H1 (cell line): ENCODE measurements around the gene TSHZ2. TPM values are rescaled to one million over a fixed set of nuclear protein-coding genes. Genes with fewer than 3 reads are reported as not detected.

Experiments
- CTCF ChIA-PET: fragments of 300-600 bp; sonication (Branson Sonifier 250); formaldehyde crosslinking; loops from one replicate; lab custom pipeline; 2021; ENCODE audit not compliant: partially characterized antibody; lab: Charles Lee
- POLR2A ChIA-PET: fragments of 300-600 bp; sonication (Branson Sonifier 250); formaldehyde crosslinking; loops from one replicate; lab custom pipeline; 2021; ENCODE audit warnings: inconsistent platforms; ENCODE audit not compliant: partially characterized antibody; lab: Charles Lee
- DNase-seq, 2 experiments: peaks; one replicate each; pipeline versions ENCODE4 v3.0.0 to v3.0.0-alpha.2; 2010 to 2022; ENCODE audit warnings: low spot score in 2 of 2, low read depth in 1 of 2, mixed read lengths in 1 of 2
- FAIRE-seq: peaks from 2 replicates; lab custom pipeline; 2011; peaks lifted over from hg19 to GRCh38; lab: Jason Lieb, UNC
- H2AFZ ChIP-seq: 2 replicates; pipeline ENCODE4 v1.8.1; 2012; ENCODE audit warnings: low read length, inconsistent platforms
- H2AK5ac ChIP-seq: 2 replicates; pipeline ENCODE4 v1.6.1; 2013; ENCODE audit warnings: low read depth, low read length
- H2BK120ac ChIP-seq: replicated peaks from 2 replicates; pipeline ENCODE3; 2013; ENCODE audit warnings: low read depth, low read length, inconsistent platforms
- H2BK12ac ChIP-seq: 2 replicates; pipeline ENCODE4 v1.6.1; 2013; ENCODE audit warnings: low read depth, low read length
- H2BK15ac ChIP-seq: 2 replicates; pipeline ENCODE4 v1.6.1; 2013; ENCODE audit warnings: low read length
- H2BK20ac ChIP-seq: 2 replicates; pipeline ENCODE4 v1.6.1; 2013; ENCODE audit warnings: low read length
- H2BK5ac ChIP-seq: 2 replicates; pipeline ENCODE4 v1.6.1; 2013; ENCODE audit warnings: low read depth, low read length
- H3K14ac ChIP-seq: 2 replicates; pipeline ENCODE4 v1.6.1; 2013; ENCODE audit warnings: inconsistent platforms; ENCODE audit not compliant: insufficient read length
- H3K18ac ChIP-seq: 2 replicates; pipeline ENCODE4 v1.6.1; 2013; ENCODE audit warnings: low read length; ENCODE audit errors: extremely low read depth
- H3K23ac ChIP-seq: 2 replicates; pipeline ENCODE4 v1.6.1; 2013; ENCODE audit warnings: inconsistent platforms; ENCODE audit not compliant: insufficient read length
- H3K23me2 ChIP-seq: 2 replicates; pipeline ENCODE4 v1.6.1; 2013; ENCODE audit warnings: low read depth, low read length
- H3K27ac ChIP-seq: 2 replicates; pipeline ENCODE4 v1.6.1; 2011; ENCODE audit warnings: low read depth, low read length, inconsistent platforms
- H3K27me3 ChIP-seq, 4 experiments: replicated peaks in 1 of 4; 1 replicate in 1 of 4; 2 replicates in 3 of 4; pipeline versions ENCODE4 v1.6.1 to v1.8.1; 2011 to 2013; ENCODE audit warnings: low read length in 3 of 4, mild to moderate bottlenecking in 3 of 4, inconsistent platforms in 2 of 4, mixed read lengths in 2 of 4, moderate library complexity in 1 of 4; ENCODE audit not compliant: control insufficient read depth in 3 of 4, insufficient read depth in 3 of 4; ENCODE audit errors: extremely low read depth in 1 of 4
- H3K36me3 ChIP-seq, 4 experiments: 2 replicates each; pipeline versions ENCODE4 v1.6.1 to v1.8.1; 2011 to 2013; ENCODE audit warnings: mild to moderate bottlenecking in 4 of 4, low read length in 3 of 4, moderate library complexity in 2 of 4, control low read depth in 1 of 4, inconsistent platforms in 1 of 4; ENCODE audit not compliant: insufficient read depth in 4 of 4, control insufficient read depth in 2 of 4
- H3K4ac ChIP-seq: replicated peaks from 2 replicates; pipeline ENCODE3; 2013; ENCODE audit warnings: low read length, low read depth, mixed read lengths, inconsistent platforms; ENCODE audit not compliant: insufficient read length
- H3K4me1 ChIP-seq, 4 experiments: replicated peaks in 1 of 4; 1 replicate in 1 of 4; 2 replicates in 3 of 4; pipeline versions ENCODE4 v1.6.1 to v1.8.1; 2011 to 2013; ENCODE audit warnings: low read length in 3 of 4, inconsistent platforms in 2 of 4, mixed read lengths in 1 of 4; ENCODE audit not compliant: insufficient read depth in 4 of 4, control insufficient read depth in 3 of 4
- H3K4me2 ChIP-seq, 2 experiments: 2 replicates each; pipeline versions ENCODE4 v1.6.1 to v1.8.1; 2011 to 2013; ENCODE audit warnings: low read depth in 2 of 2, low read length in 2 of 2, control low read depth in 1 of 2, inconsistent platforms in 1 of 2, mild to moderate bottlenecking in 1 of 2; ENCODE audit not compliant: insufficient read depth in 1 of 2
- H3K4me3 ChIP-seq, 4 experiments: fragments of 200-600, 300-600 bp in 1 of 4; sonication (generic), shearing (Covaris generic), sonication (Bioruptor Twin) in 1 of 4; 2 replicates each; pipeline versions ENCODE4 v1.5.1 to v1.8.1; 2011 to 2016; ENCODE audit warnings: low read length in 4 of 4, low read depth in 3 of 4, control low read depth in 2 of 4, inconsistent platforms in 2 of 4, mild to moderate bottlenecking in 2 of 4, mixed read lengths in 1 of 4, moderate library complexity in 1 of 4; ENCODE audit not compliant: insufficient read depth in 2 of 4; ENCODE audit errors: extremely low read depth in 1 of 4
- H3K56ac ChIP-seq: replicated peaks from 2 replicates; pipeline ENCODE3; 2013; ENCODE audit warnings: low read depth, mild to moderate bottlenecking, mixed read lengths, low read length, inconsistent platforms; ENCODE audit not compliant: insufficient read length
- H3K79me1 ChIP-seq: 2 replicates; pipeline ENCODE4 v1.6.1; 2013; ENCODE audit warnings: low read depth, low read length, control low read depth
- H3K79me2 ChIP-seq, 2 experiments: 2 replicates each; pipeline versions ENCODE4 v1.6.1 to v1.8.1; 2012 to 2013; ENCODE audit warnings: low read length in 2 of 2, mild to moderate bottlenecking in 2 of 2, inconsistent platforms in 1 of 2; ENCODE audit not compliant: insufficient read depth in 2 of 2, control insufficient read depth in 1 of 2
- H3K9ac ChIP-seq, 4 experiments: replicated peaks in 1 of 4; 1 replicate in 1 of 4; 2 replicates in 3 of 4; pipeline versions ENCODE4 v1.6.1 to v1.8.1; 2011 to 2013; ENCODE audit warnings: low read depth in 3 of 4, low read length in 3 of 4, control low read depth in 2 of 4, mild to moderate bottlenecking in 2 of 4, moderate library complexity in 2 of 4, inconsistent platforms in 1 of 4; ENCODE audit errors: extremely low read depth in 1 of 4
- H3K9me3 ChIP-seq, 2 experiments: 2 replicates each; pipeline versions ENCODE4 v1.6.1 to v1.8.1; 2012 to 2013; ENCODE audit warnings: mild to moderate bottlenecking in 2 of 2, moderate library complexity in 2 of 2, control low read depth in 1 of 2, inconsistent platforms in 1 of 2, low read depth in 1 of 2, low read length in 1 of 2, mixed read lengths in 1 of 2; ENCODE audit not compliant: insufficient read depth in 2 of 2
- H4K20me1 ChIP-seq, 2 experiments: replicated peaks in 1 of 2; 2 replicates each; pipeline versions ENCODE3 to v1.8.1; 2011 to 2013; ENCODE audit warnings: inconsistent platforms in 2 of 2, low read length in 2 of 2, mild to moderate bottlenecking in 1 of 2; ENCODE audit not compliant: insufficient read depth in 2 of 2, control insufficient read depth in 1 of 2
- H4K5ac ChIP-seq: 2 replicates; pipeline ENCODE4 v1.6.1; 2013; ENCODE audit warnings: low read length, low read depth, mixed read lengths, inconsistent platforms; ENCODE audit not compliant: insufficient read length
- H4K8ac ChIP-seq: 2 replicates; pipeline ENCODE4 v1.8.0; 2013; ENCODE audit warnings: mild to moderate bottlenecking, moderate library complexity, low read length, inconsistent platforms; ENCODE audit not compliant: insufficient read depth; ENCODE audit errors: extremely low read depth
- H4K91ac ChIP-seq: replicated peaks from 2 replicates; pipeline ENCODE3; 2013; ENCODE audit warnings: low read length, mixed read lengths, inconsistent platforms; ENCODE audit not compliant: insufficient read length
- RAD21 ChIP-seq, 2 experiments: IDR thresholded peaks in 1 of 2; conservative IDR thresholded peaks in 1 of 2; 2 replicates each; pipeline ENCODE4 v1.6.1; 2011; ENCODE audit warnings: low read depth in 2 of 2, low read length in 2 of 2, improper control_type of control experiment in 1 of 2, inconsistent platforms in 1 of 2, mild to moderate bottlenecking in 1 of 2, moderate library complexity in 1 of 2
- WGBS, 2 experiments: shearing (Covaris generic) in 1 of 2; methylation state at CpG; one replicate each; pipeline versions ENCODE4 v1.1.6 to v1.1.7; 2013 to 2015; ENCODE audit warnings: low lambda C conversion rate in 2 of 2, mixed read lengths in 2 of 2, inconsistent platforms in 1 of 2, low coverage in 1 of 2, missing lambda C conversion rate in 1 of 2; ENCODE audit not compliant: insufficient replicate concordance in 2 of 2, insufficient coverage in 1 of 2, insufficient read length in 1 of 2; ENCODE audit errors: extremely low coverage in 1 of 2, missing lambda C conversion rate in 1 of 2; 5-methylcytosine and 5-hydroxymethylcytosine counted together
- polyA plus RNA-seq, 7 experiments: library from polyadenylated mRNA; depleted of rRNA in 3 of 7; stranded (reverse) in 5 of 7; unstranded in 2 of 7; fragments of >200 nt in 5 of 7; fragments of 200-250 nt in 2 of 7; gene quantifications; 1 replicate in 5 of 7; 2 replicates in 1 of 7; 4 replicates in 1 of 7; pipeline versions ENCODE4 v1.2.1 to v1.2.3, GENCODE V29; 2011 to 2013; ENCODE audit warnings: missing spikeins in 2 of 7, mixed read lengths in 2 of 7
- total RNA-seq: library from RNA; stranded (reverse); fragmentation: NEBNext Ultra II Directional; extraction: Animal tissue kit (Norgen Biotek cat#: 25700); gene quantifications from 2 replicates; pipeline ENCODE4 v1.2.1, GENCODE V29; 2021
- TF ChIP-seq, protein P1 (sequence below), 3 experiments: IDR thresholded peaks; 1 replicate in 2 of 3; 2 replicates in 1 of 3; pipeline versions ENCODE4 v1.5.1 to v1.6.1; 2011; ENCODE audit warnings: low read length in 3 of 3, mild to moderate bottlenecking in 3 of 3, inconsistent platforms in 2 of 3, low read depth in 1 of 3, moderate library complexity in 1 of 3; ENCODE audit not compliant: insufficient read depth in 1 of 3; ENCODE audit errors: control extremely low read depth in 1 of 3
- TF ChIP-seq, protein P2 (sequence below): IDR thresholded peaks from 2 replicates; pipeline ENCODE4 v1.6.1; 2011; ENCODE audit warnings: low read depth, mild to moderate bottlenecking, low read length; ENCODE audit not compliant: insufficient read depth

TSHZ2 gene
- total and polyA plus RNA-seq, 2 of the 8 experiments (the other 6 are each of a cell fraction or from before 2014, with no cell fraction given), result 0.14 to 0.30 TPM

DNA sequence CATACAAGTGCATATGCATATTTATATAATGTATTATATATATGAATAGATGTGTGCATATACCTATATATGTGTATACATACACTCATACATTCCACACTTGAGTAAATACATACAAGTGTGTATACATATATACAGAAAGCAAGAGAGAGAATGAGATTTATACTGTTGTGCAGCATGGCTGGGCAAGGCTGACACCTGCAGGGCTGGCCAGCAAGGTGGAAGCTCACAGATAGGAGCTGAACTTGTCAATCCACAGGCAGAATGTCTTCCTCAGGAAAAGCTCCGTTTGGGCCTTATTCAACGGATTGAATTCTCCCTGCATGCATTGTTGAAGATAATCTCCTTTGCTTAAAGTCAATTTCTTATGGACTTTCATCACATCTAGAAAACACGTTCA lies 364.7 kb downstream of the TSHZ2 start:
- Histone ChIP-seq H3K9me3 (no peaks in the 10 kb centered on the region), H4K20me1 (no peaks in the 10 kb centered on the region), H3K27ac (no peak overlapping the region), H3K79me1 (no peaks in the 10 kb centered on the region), H4K8ac (no peak overlapping the region), H2AK5ac (no peak overlapping the region), H2AFZ (no peak overlapping the region), H2BK15ac (no peak overlapping the region), H4K5ac (no peak overlapping the region), H3K4me1 (peaks cover 0 to under 1% (median 0%) of the 10 kb centered on the region in 4 experiments; a peak in 2 of 7 replicates), H3K9ac (no peak overlapping the region), H3K56ac (no peak overlapping the region), H2BK20ac (no peak overlapping the region), H2BK5ac (no peak overlapping the region), H2BK12ac (no peak overlapping the region), H4K91ac (no peak overlapping the region), H3K27me3 (no peaks in the 10 kb centered on the region), H3K4me2 (no peak overlapping the region), H3K36me3 (no peaks in the 10 kb centered on the region), H2BK120ac (no peak overlapping the region), H3K18ac (no peak overlapping the region), H3K4ac (no peak overlapping the region), H3K23ac (no peak overlapping the region), H3K4me3 (no peak overlapping the region), H3K23me2 (no peaks in the 10 kb centered on the region), H3K79me2 (no peaks in the 10 kb centered on the region), H3K14ac (no peak overlapping the region)
- WGBS, 2 experiments, result 76% methylated on average over 3 of the region's 3 CpGs; no CpG with 5 or more reads in 1 of the 2 experiments
- FAIRE-seq (no peak), DNase-seq (no peak)
- ChIA-PET POLR2A (no interaction called here), CTCF (interaction anchor here (1.0 to 1.9 kb wide), 4 partner anchors 10 to 469 kb away, joined by 3 to 7 read pairs (median 4); no protein-coding TSS in a partner anchor)
- TF ChIP-seq, protein P1, sequence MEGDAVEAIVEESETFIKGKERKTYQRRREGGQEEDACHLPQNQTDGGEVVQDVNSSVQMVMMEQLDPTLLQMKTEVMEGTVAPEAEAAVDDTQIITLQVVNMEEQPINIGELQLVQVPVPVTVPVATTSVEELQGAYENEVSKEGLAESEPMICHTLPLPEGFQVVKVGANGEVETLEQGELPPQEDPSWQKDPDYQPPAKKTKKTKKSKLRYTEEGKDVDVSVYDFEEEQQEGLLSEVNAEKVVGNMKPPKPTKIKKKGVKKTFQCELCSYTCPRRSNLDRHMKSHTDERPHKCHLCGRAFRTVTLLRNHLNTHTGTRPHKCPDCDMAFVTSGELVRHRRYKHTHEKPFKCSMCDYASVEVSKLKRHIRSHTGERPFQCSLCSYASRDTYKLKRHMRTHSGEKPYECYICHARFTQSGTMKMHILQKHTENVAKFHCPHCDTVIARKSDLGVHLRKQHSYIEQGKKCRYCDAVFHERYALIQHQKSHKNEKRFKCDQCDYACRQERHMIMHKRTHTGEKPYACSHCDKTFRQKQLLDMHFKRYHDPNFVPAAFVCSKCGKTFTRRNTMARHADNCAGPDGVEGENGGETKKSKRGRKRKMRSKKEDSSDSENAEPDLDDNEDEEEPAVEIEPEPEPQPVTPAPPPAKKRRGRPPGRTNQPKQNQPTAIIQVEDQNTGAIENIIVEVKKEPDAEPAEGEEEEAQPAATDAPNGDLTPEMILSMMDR (IDR thresholded peaks at IDR 0.05; ENCODE audit: control extremely low read depth in 1 of 3, insufficient read depth in 1 of 3, low read depth in 1 of 3, low read length in 3 of 3), result peak in 2 of 3 experiments; percentile 12 to 19; a peak in 3 of 4 replicates
- TF ChIP-seq, protein P2, sequence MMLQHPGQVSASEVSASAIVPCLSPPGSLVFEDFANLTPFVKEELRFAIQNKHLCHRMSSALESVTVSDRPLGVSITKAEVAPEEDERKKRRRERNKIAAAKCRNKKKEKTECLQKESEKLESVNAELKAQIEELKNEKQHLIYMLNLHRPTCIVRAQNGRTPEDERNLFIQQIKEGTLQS, result no peak
- peak; percentile 45 to 56 for TF ChIP-seq RAD21 (IDR thresholded peaks at IDR 0.05 in 1 of 2, conservative IDR thresholded peaks at IDR 0.05 in 1 of 2; ENCODE audit: low read depth in 2 of 2, low read length in 2 of 2)
